ENCODE results near the gene ARHGAP40.

ARHGAP40 gene

DNA sequence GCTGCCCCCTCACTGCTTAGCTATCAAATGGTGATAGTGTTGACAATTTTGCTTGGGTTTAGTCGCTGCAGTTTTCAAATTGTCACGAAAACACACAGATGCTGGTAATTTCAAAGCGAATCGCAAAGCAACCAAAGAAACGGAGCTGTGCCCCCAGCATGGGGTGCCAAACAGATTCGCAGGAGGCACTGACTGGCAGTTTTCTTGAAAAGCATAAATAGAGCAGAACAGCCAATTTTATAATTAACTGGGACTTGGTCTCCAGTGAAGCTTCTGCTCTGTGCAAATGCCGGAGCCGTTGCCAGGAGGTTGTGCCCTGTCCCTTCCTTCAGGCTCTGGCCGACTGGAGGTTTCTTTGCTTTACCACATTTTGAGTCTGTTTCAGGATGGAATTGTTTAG lies 18.8 kb downstream of the ARHGAP40 start:
- no CpG with 5 or more reads among the region's 9 CpGs for WGBS (ENCODE audit: extremely low coverage, insufficient coverage, low lambda C conversion rate)
- H2BK120ac ChIP-seq (ENCODE audit: low read depth, low read length) = no peak overlapping the region
- H3K36me3 ChIP-seq (ENCODE audit: control insufficient read depth, insufficient read depth, low read length) = peaks cover 2% of the 10 kb centered on the region
- DNase-seq = no peak
- no peak overlapping the region for H3K18ac ChIP-seq (ENCODE audit: low read length)
- peaks cover 7% of the 10 kb centered on the region for H3K4me1 ChIP-seq (ENCODE audit: control insufficient read depth, low read depth, low read length)
- H2BK15ac ChIP-seq (replicated peaks; ENCODE audit: low read depth) = no peak overlapping the region
- H3K4me2 ChIP-seq (ENCODE audit: low read length) = no peak overlapping the region
- H3K56ac ChIP-seq (ENCODE audit: low read length) = peak overlapping the region; percentile 44
- no peak overlapping the region for H4K5ac ChIP-seq (ENCODE audit: low read length)
- H3K79me2 ChIP-seq (ENCODE audit: control insufficient read depth, insufficient read depth, low read length) = peaks cover 4% of the 10 kb centered on the region
- peak overlapping the region; percentile 9 for H3K9ac ChIP-seq (ENCODE audit: low read length)
- H3K4me3 ChIP-seq (ENCODE audit: low read length) = no peak overlapping the region
- no peak overlapping the region for H3K4ac ChIP-seq (ENCODE audit: low read depth, low read length)
- H3K27ac ChIP-seq (ENCODE audit: low read depth, low read length) = no peak overlapping the region
- H2BK5ac ChIP-seq (ENCODE audit: low read length) = no peak overlapping the region
- no peak overlapping the region for H3K23ac ChIP-seq (ENCODE audit: low read length)
- H4K8ac ChIP-seq (ENCODE audit: low read depth, low read length) = no peak overlapping the region
- H3K27me3 ChIP-seq (ENCODE audit: insufficient read depth, low read length, poor library complexity) = no peaks in the 10 kb centered on the region
- no peak overlapping the region for H2AK5ac ChIP-seq (ENCODE audit: low read length)
- H3K79me1 ChIP-seq (ENCODE audit: low read length) = peaks cover 8% of the 10 kb centered on the region

GRCh38 chr20:38623061-38623460 lies 21.5 kb downstream of the ARHGAP40 start:
- H3K79me1 ChIP-seq (ENCODE audit: low read length) = peaks cover 4% of the 10 kb centered on the region
- peaks cover 4% of the 10 kb centered on the region for H3K79me2 ChIP-seq (ENCODE audit: control insufficient read depth, insufficient read depth, low read length)
- H3K4me2 ChIP-seq (ENCODE audit: low read length) = no peak overlapping the region
- H3K4ac ChIP-seq (ENCODE audit: low read depth, low read length) = no peak overlapping the region
- no peak overlapping the region for H2AK5ac ChIP-seq (ENCODE audit: low read length)
- no peak overlapping the region for H2BK15ac ChIP-seq (replicated peaks; ENCODE audit: low read depth)
- H3K18ac ChIP-seq (ENCODE audit: low read length) = no peak overlapping the region
- DNase-seq = no peak
- H3K4me3 ChIP-seq (ENCODE audit: low read length) = no peak overlapping the region
- H3K4me1 ChIP-seq (ENCODE audit: control insufficient read depth, low read depth, low read length) = peaks cover 7% of the 10 kb centered on the region
- H3K56ac ChIP-seq (ENCODE audit: low read length) = no peak overlapping the region
- no peak overlapping the region for H3K23ac ChIP-seq (ENCODE audit: low read length)
- H3K27ac ChIP-seq (ENCODE audit: low read depth, low read length) = no peak overlapping the region
- H4K8ac ChIP-seq (ENCODE audit: low read depth, low read length) = no peak overlapping the region
- no peak overlapping the region for H4K5ac ChIP-seq (ENCODE audit: low read length)
- H2BK5ac ChIP-seq (ENCODE audit: low read length) = no peak overlapping the region
- H3K36me3 ChIP-seq (ENCODE audit: control insufficient read depth, insufficient read depth, low read length) = peaks cover 5% of the 10 kb centered on the region
- no peaks in the 10 kb centered on the region for H3K27me3 ChIP-seq (ENCODE audit: insufficient read depth, low read length, poor library complexity)
- no peak overlapping the region for H2BK120ac ChIP-seq (ENCODE audit: low read depth, low read length)
- H3K9ac ChIP-seq (ENCODE audit: low read length) = no peak overlapping the region
- WGBS (ENCODE audit: extremely low coverage, insufficient coverage, low lambda C conversion rate) = no CpG with 5 or more reads among the region's 4 CpGs

- Histone ChIP-seq H3K4me2 (ENCODE audit: low read length) (no peak overlapping the region), H3K18ac (ENCODE audit: low read length) (no peak overlapping the region), H3K4ac (ENCODE audit: low read depth, low read length) (no peak overlapping the region), H3K27ac (ENCODE audit: low read depth, low read length) (no peak overlapping the region), H3K36me3 (ENCODE audit: control insufficient read depth, insufficient read depth, low read length) (peaks cover 5% of the 10 kb centered on the region), H2BK5ac (ENCODE audit: low read length) (no peak overlapping the region), H2BK120ac (ENCODE audit: low read depth, low read length) (no peak overlapping the region), H3K23ac (ENCODE audit: low read length) (no peak overlapping the region), H3K4me1 (ENCODE audit: control insufficient read depth, low read depth, low read length) (peaks cover 7% of the 10 kb centered on the region), H3K4me3 (ENCODE audit: low read length) (no peak overlapping the region), H3K79me1 (ENCODE audit: low read length) (peaks cover 4% of the 10 kb centered on the region), H3K27me3 (ENCODE audit: insufficient read depth, low read length, poor library complexity) (no peaks in the 10 kb centered on the region), H4K8ac (ENCODE audit: low read depth, low read length) (no peak overlapping the region), H4K5ac (ENCODE audit: low read length) (no peak overlapping the region), H3K56ac (ENCODE audit: low read length) (no peak overlapping the region), H2BK15ac (replicated peaks; ENCODE audit: low read depth) (no peak overlapping the region), H3K9ac (ENCODE audit: low read length) (no peak overlapping the region), H3K79me2 (ENCODE audit: control insufficient read depth, insufficient read depth, low read length) (peaks cover 4% of the 10 kb centered on the region), H2AK5ac (ENCODE audit: low read length) (no peak overlapping the region)
- no CpG with 5 or more reads among the region's 2 CpGs for WGBS (ENCODE audit: extremely low coverage, insufficient coverage, low lambda C conversion rate)
- DNase-seq = no peak
These were observed 22.5 kb downstream of the ARHGAP40 start for GRCh38 chr20:38624084-38624483.

DNA sequence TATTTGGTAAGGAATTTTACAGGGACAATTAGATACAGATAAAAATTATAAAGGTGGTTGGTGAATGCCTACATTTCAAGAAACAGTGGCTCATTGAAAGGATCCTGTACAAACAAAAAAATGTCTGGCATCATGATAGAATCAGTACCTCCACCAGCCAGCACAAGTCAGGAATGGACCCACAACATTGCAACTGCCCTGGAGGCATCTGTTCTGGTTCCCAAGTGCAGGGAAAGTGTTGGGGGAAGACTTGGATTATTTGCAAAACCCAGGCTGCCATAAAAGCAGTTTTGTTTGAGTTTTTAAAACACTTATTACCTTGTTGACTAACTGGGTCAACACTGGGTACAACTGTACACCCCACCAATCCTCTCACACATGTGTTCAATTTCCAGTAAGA lies 24.3 kb downstream of the ARHGAP40 start:
- Histone ChIP-seq H2BK120ac (ENCODE audit: low read depth, low read length) (no peak overlapping the region), H4K5ac (ENCODE audit: low read length) (no peak overlapping the region), H3K23ac (ENCODE audit: low read length) (no peak overlapping the region), H3K9ac (ENCODE audit: low read length) (no peak overlapping the region), H3K79me1 (ENCODE audit: low read length) (peaks cover 2% of the 10 kb centered on the region), H2BK15ac (replicated peaks; ENCODE audit: low read depth) (no peak overlapping the region), H3K56ac (ENCODE audit: low read length) (no peak overlapping the region), H4K8ac (ENCODE audit: low read depth, low read length) (no peak overlapping the region), H3K27ac (ENCODE audit: low read depth, low read length) (no peak overlapping the region), H3K4me2 (ENCODE audit: low read length) (no peak overlapping the region), H2AK5ac (ENCODE audit: low read length) (no peak overlapping the region), H3K4me3 (ENCODE audit: low read length) (no peak overlapping the region), H3K79me2 (ENCODE audit: control insufficient read depth, insufficient read depth, low read length) (no peaks in the 10 kb centered on the region), H3K18ac (ENCODE audit: low read length) (no peak overlapping the region), H3K4me1 (ENCODE audit: control insufficient read depth, low read depth, low read length) (no peaks in the 10 kb centered on the region), H3K27me3 (ENCODE audit: insufficient read depth, low read length, poor library complexity) (no peaks in the 10 kb centered on the region), H3K4ac (ENCODE audit: low read depth, low read length) (no peak overlapping the region), H2BK5ac (ENCODE audit: low read length) (no peak overlapping the region), H3K36me3 (ENCODE audit: control insufficient read depth, insufficient read depth, low read length) (peaks cover 5% of the 10 kb centered on the region)
- DNase-seq = no peak

- Histone ChIP-seq H2BK15ac (replicated peaks; ENCODE audit: low read depth) (no peak overlapping the region), H4K5ac (ENCODE audit: low read length) (no peak overlapping the region), H3K4me3 (ENCODE audit: low read length) (no peak overlapping the region), H3K56ac (ENCODE audit: low read length) (no peak overlapping the region), H4K8ac (ENCODE audit: low read depth, low read length) (no peak overlapping the region), H3K4me1 (ENCODE audit: control insufficient read depth, low read depth, low read length) (no peaks in the 10 kb centered on the region), H3K4me2 (ENCODE audit: low read length) (no peak overlapping the region), H3K23ac (ENCODE audit: low read length) (no peak overlapping the region), H3K9ac (ENCODE audit: low read length) (no peak overlapping the region), H3K4ac (ENCODE audit: low read depth, low read length) (no peak overlapping the region), H3K18ac (ENCODE audit: low read length) (no peak overlapping the region), H3K27ac (ENCODE audit: low read depth, low read length) (no peak overlapping the region), H3K27me3 (ENCODE audit: insufficient read depth, low read length, poor library complexity) (no peaks in the 10 kb centered on the region), H3K79me2 (ENCODE audit: control insufficient read depth, insufficient read depth, low read length) (no peaks in the 10 kb centered on the region), H2BK120ac (ENCODE audit: low read depth, low read length) (no peak overlapping the region), H3K79me1 (ENCODE audit: low read length) (peaks cover 2% of the 10 kb centered on the region), H2BK5ac (ENCODE audit: low read length) (no peak overlapping the region), H3K36me3 (ENCODE audit: control insufficient read depth, insufficient read depth, low read length) (peaks cover 5% of the 10 kb centered on the region), H2AK5ac (ENCODE audit: low read length) (no peak overlapping the region)
- DNase-seq = no peak
- WGBS (ENCODE audit: extremely low coverage, insufficient coverage, low lambda C conversion rate) = no CpG with 5 or more reads among the region's 10 CpGs
These were observed 25.5 kb downstream of the ARHGAP40 start for GRCh38 chr20:38626921-38627659.
